DOHH2 (cell line): ENCODE data around the gene MUSTN1.

Source experiments
- H3F3A ChIP-seq: fragments of 200-600 bp; sonication (generic), shearing (Covaris generic); 2 replicates; pipeline ENCODE4 v1.6.0; 2016; ENCODE audit warnings: antibody characterized with exemption, mild to moderate bottlenecking; ENCODE audit not compliant: control insufficient read depth, insufficient read depth
- H3K27ac ChIP-seq: fragments of 200-600 bp; sonication (generic); 2 replicates; pipeline ENCODE4 v1.5.1; 2014; ENCODE audit warnings: low read depth, mild to moderate bottlenecking, low read length, moderate library complexity
- H3K27me3 ChIP-seq: fragments of 200-600 bp; sonication (generic); 2 replicates; pipeline ENCODE4 v1.6.1; 2014; ENCODE audit warnings: mild to moderate bottlenecking, low read length, mixed read lengths; ENCODE audit not compliant: control insufficient read depth
- H3K36me3 ChIP-seq: fragments of 200-600 bp; sonication (generic); 2 replicates; pipeline ENCODE4 v1.6.1; 2014; ENCODE audit warnings: mild to moderate bottlenecking, low read length, moderate library complexity, mixed read lengths; ENCODE audit not compliant: control insufficient read depth
- H3K4me1 ChIP-seq: fragments of 200-600 bp; sonication (generic); 2 replicates; pipeline ENCODE4 v1.6.1; 2014; ENCODE audit warnings: mild to moderate bottlenecking, low read length, mixed read lengths; ENCODE audit not compliant: control insufficient read depth
- H3K4me2 ChIP-seq: fragments of 200-600 bp; sonication (generic); 2 replicates; pipeline ENCODE4 v1.6.0; 2014; ENCODE audit warnings: mild to moderate bottlenecking, low read length, moderate library complexity
- H3K4me3 ChIP-seq: fragments of 200-600 bp; sonication (generic); 2 replicates; pipeline ENCODE4 v1.5.1; 2014; ENCODE audit warnings: mild to moderate bottlenecking, low read length, mixed read lengths
- H3K79me2 ChIP-seq: fragments of 200-600 bp; sonication (generic); 2 replicates; pipeline ENCODE4 v1.6.1; 2014; ENCODE audit warnings: mild to moderate bottlenecking, low read length, mixed read lengths; ENCODE audit not compliant: control insufficient read depth
- H3K9me2 ChIP-seq: fragments of 200-600 bp; sonication (generic); replicated peaks from 2 replicates; pipeline ENCODE4 v1.6.1; 2014; ENCODE audit warnings: mild to moderate bottlenecking, low read length, mixed read lengths; ENCODE audit not compliant: control insufficient read depth
- H3K9me3 ChIP-seq: fragments of 200-600 bp; sonication (generic); 2 replicates; pipeline ENCODE4 v1.6.1; 2014; ENCODE audit warnings: antibody characterized with exemption, low read length, mixed read lengths; ENCODE audit not compliant: control insufficient read depth, insufficient read depth
- H4K20me1 ChIP-seq: fragments of 200-600 bp; sonication (generic); 2 replicates; pipeline ENCODE4 v1.6.0; 2014; ENCODE audit warnings: low read depth, mild to moderate bottlenecking, antibody characterized with exemption, low read length, moderate library complexity; ENCODE audit not compliant: control insufficient read depth, insufficient read depth
- CTCF ChIP-seq: fragments of 200-600 bp; sonication (generic); IDR thresholded peaks from one replicate; pipeline ENCODE4 v1.5.1; 2014; ENCODE audit warnings: antibody characterized with exemption, mild to moderate bottlenecking, low read depth, low read length; ENCODE audit not compliant: poor library complexity, severe bottlenecking
- EZH2phosphoT487 ChIP-seq: fragments of 200-600 bp; sonication (generic); IDR thresholded peaks from 2 replicates; pipeline ENCODE4 v1.6.1; 2017; ENCODE audit warnings: borderline replicate concordance, mild to moderate bottlenecking, antibody characterized with exemption, low read length, moderate library complexity, mixed read lengths

MUSTN1 gene

GRCh38 chr3:52790741-52791140 is 44.1 kb downstream of the MUSTN1 start:
- no peak overlapping the region for H3K4me3 ChIP-seq

GRCh38 chr3:52790337-52790736 is 44.5 kb downstream of the MUSTN1 start:
- TF ChIP-seq EZH2phosphoT487 (no peak), CTCF (no peak)
- Histone ChIP-seq H3K9me2 (no peaks in the 10 kb centered on the region), H3K27me3 (no peaks in the 10 kb centered on the region), H3K9me3 (no peaks in the 10 kb centered on the region), H4K20me1 (no peaks in the 10 kb centered on the region), H3F3A (no peaks in the 10 kb centered on the region), H3K36me3 (no peaks in the 10 kb centered on the region), H3K4me3 (no peak overlapping the region), H3K27ac (no peak overlapping the region), H3K4me1 (no peaks in the 10 kb centered on the region), H3K4me2 (no peak overlapping the region), H3K79me2 (no peaks in the 10 kb centered on the region)

More at GRCh38 chr3:52790741-52791140, 44.1 kb downstream of the MUSTN1 start:
- H3K36me3 ChIP-seq, result no peaks in the 10 kb centered on the region
- H3K27ac ChIP-seq, result no peak overlapping the region
- no peaks in the 10 kb centered on the region for H3K79me2 ChIP-seq
- no peak for TF ChIP-seq EZH2phosphoT487
- TF ChIP-seq CTCF, result no peak
- no peaks in the 10 kb centered on the region for H3K27me3 ChIP-seq
- H3K4me1 ChIP-seq, result no peaks in the 10 kb centered on the region
- no peaks in the 10 kb centered on the region for H4K20me1 ChIP-seq
- H3F3A ChIP-seq, result no peaks in the 10 kb centered on the region
- H3K4me2 ChIP-seq, result no peak overlapping the region
- H3K9me3 ChIP-seq, result no peaks in the 10 kb centered on the region
- no peaks in the 10 kb centered on the region for H3K9me2 ChIP-seq

- H3K4me2 ChIP-seq, result no peak overlapping the region
- H3K79me2 ChIP-seq, result no peaks in the 10 kb centered on the region
- no peaks in the 10 kb centered on the region for H4K20me1 ChIP-seq
- no peaks in the 10 kb centered on the region for H3K4me1 ChIP-seq
- H3K36me3 ChIP-seq, result no peaks in the 10 kb centered on the region
- TF ChIP-seq CTCF, result no peak
- no peak for TF ChIP-seq EZH2phosphoT487
- H3K9me3 ChIP-seq, result no peaks in the 10 kb centered on the region
- no peaks in the 10 kb centered on the region for H3K9me2 ChIP-seq
- no peak overlapping the region for H3K4me3 ChIP-seq
- no peaks in the 10 kb centered on the region for H3K27me3 ChIP-seq
- no peak overlapping the region for H3K27ac ChIP-seq
- H3F3A ChIP-seq, result no peaks in the 10 kb centered on the region
Measured at GRCh38 chr3:52789746-52790040, 45.1 kb downstream of the MUSTN1 start.
